SK-N-SH treated with all-trans-retinoic acid at 6 μM for 48 hours (cell line): ENCODE results near the gene ANKRD12.
"Not testable (repeated sequence)": the region's sequence is repeated elsewhere in the genome, so short reads cannot be mapped to it uniquely, and the experiment has no call there.

Experiments used
- ATAC-seq: fragments of 200-7000 bp; cut with Tn5 transposase; 3 replicates; pipeline ENCODE4 v1.9.1; 2020; ENCODE audit warnings: mild to moderate bottlenecking, moderate library complexity
- ARNTL ChIP-seq: fragments of 450-650 bp; formaldehyde crosslinking; IDR thresholded peaks from 2 replicates; pipeline ENCODE4 v1.5.0; 2020; ENCODE audit warnings: low read depth, mild to moderate bottlenecking, moderate library complexity, borderline replicate concordance
- BACH2 ChIP-seq: fragments of 250-450 bp; sonication (Bioruptor Pico); IDR thresholded peaks from 2 replicates; pipeline ENCODE4 v1.9.0; 2021; ENCODE audit warnings: mild to moderate bottlenecking, borderline replicate concordance
- CREB5 ChIP-seq: fragments of 250-450 bp; sonication (Bioruptor Pico); IDR thresholded peaks from 2 replicates; pipeline ENCODE4 v1.5.1; 2020; ENCODE audit warnings: low read depth, mild to moderate bottlenecking, moderate library complexity
- CSDC2 ChIP-seq: fragments of 250-450 bp; sonication (Bioruptor Pico); IDR thresholded peaks from 2 replicates; pipeline ENCODE4 v1.5.0; 2020; ENCODE audit warnings: mild to moderate bottlenecking, moderate library complexity
- ESRRG ChIP-seq: fragments of 250-450 bp; sonication (Bioruptor Pico); IDR thresholded peaks from 2 replicates; pipeline ENCODE4 v1.6.1; 2021; ENCODE audit warnings: mild to moderate bottlenecking
- GLIS3 ChIP-seq: fragments of 250-450 bp; sonication (Bioruptor Pico); IDR thresholded peaks from 2 replicates; pipeline ENCODE4 v1.5.0; 2020; ENCODE audit warnings: mild to moderate bottlenecking, moderate library complexity
- ISL1 ChIP-seq: fragments of 250-450 bp; sonication (Bioruptor Pico); IDR thresholded peaks from 2 replicates; pipeline ENCODE4 v2.1.2; 2022; ENCODE audit warnings: mild to moderate bottlenecking, moderate library complexity
- OSR1 ChIP-seq: fragments of 250-450 bp; sonication (Bioruptor Pico); IDR thresholded peaks from 2 replicates; pipeline ENCODE4 v1.8.0; 2022; ENCODE audit warnings: moderate library complexity, mild to moderate bottlenecking, inconsistent platforms
- PATZ1 ChIP-seq: fragments of 250-450 bp; sonication (Bioruptor Pico); IDR thresholded peaks from 2 replicates; pipeline ENCODE4 v1.8.0; 2020; ENCODE audit warnings: mild to moderate bottlenecking, moderate library complexity, borderline replicate concordance
- POU6F1 ChIP-seq: fragments of 250-450 bp; sonication (Bioruptor Pico); IDR thresholded peaks from 2 replicates; pipeline ENCODE4 v1.8.0; 2021; ENCODE audit warnings: low read depth, mild to moderate bottlenecking, moderate library complexity, borderline replicate concordance
- PPARA ChIP-seq: fragments of 250-450 bp; sonication (Bioruptor Pico); IDR thresholded peaks from 2 replicates; pipeline ENCODE4 v1.5.0; 2020; ENCODE audit warnings: mild to moderate bottlenecking, borderline replicate concordance
- RARB ChIP-seq: fragments of 250-450 bp; sonication (Bioruptor Pico); IDR thresholded peaks from 2 replicates; pipeline ENCODE4 v1.8.0; 2021; ENCODE audit warnings: mild to moderate bottlenecking, moderate library complexity
- SNAI2 ChIP-seq: fragments of 250-450 bp; sonication (Bioruptor Pico); IDR thresholded peaks from 2 replicates; pipeline ENCODE4 v1.5.0; 2020; ENCODE audit warnings: mild to moderate bottlenecking, moderate library complexity
- TCF4 ChIP-seq: fragments of 250-450 bp; sonication (Bioruptor Pico); IDR thresholded peaks from 2 replicates; pipeline ENCODE4 v1.8.0; 2021; ENCODE audit warnings: mild to moderate bottlenecking, moderate library complexity, borderline replicate concordance
- TOX ChIP-seq: fragments of 250-450 bp; sonication (Bioruptor Pico); IDR thresholded peaks from 2 replicates; pipeline ENCODE4 v1.8.0; 2021; ENCODE audit warnings: mild to moderate bottlenecking, moderate library complexity, borderline replicate concordance
- ZC3H10 ChIP-seq: fragments of 250-450 bp; sonication (Bioruptor Pico); IDR thresholded peaks from 2 replicates; pipeline ENCODE4 v1.5.1; 2021; ENCODE audit warnings: mild to moderate bottlenecking, moderate library complexity
- ZFP3 ChIP-seq: fragments of 250-450 bp; sonication (Bioruptor Pico); IDR thresholded peaks from 2 replicates; pipeline ENCODE4 v1.5.0; 2020; ENCODE audit warnings: mild to moderate bottlenecking, moderate library complexity
- ZFP30 ChIP-seq: fragments of 450-650 bp; formaldehyde crosslinking; IDR thresholded peaks from 2 replicates; pipeline ENCODE4 v1.5.0; 2022; ENCODE audit warnings: mild to moderate bottlenecking, moderate library complexity
- ZNF565 ChIP-seq: fragments of 450-650 bp; formaldehyde crosslinking; conservative IDR thresholded peaks from 2 replicates; pipeline ENCODE4 v1.5.0; 2020; ENCODE audit warnings: low read depth, mild to moderate bottlenecking, moderate library complexity
- ZNF70 ChIP-seq: fragments of 450-650 bp; formaldehyde crosslinking; IDR thresholded peaks from 2 replicates; pipeline ENCODE4 v1.5.0; 2020; ENCODE audit warnings: mild to moderate bottlenecking, moderate library complexity
- ZNF8 ChIP-seq: fragments of 450-650 bp; formaldehyde crosslinking; IDR thresholded peaks from 2 replicates; pipeline ENCODE4 v1.5.0; 2020; ENCODE audit warnings: mild to moderate bottlenecking, moderate library complexity
- TF ChIP-seq, protein P1 (sequence below): fragments of 250-450 bp; sonication (Bioruptor Pico); IDR thresholded peaks from 2 replicates; pipeline ENCODE4 v1.5.0; 2020; ENCODE audit warnings: mild to moderate bottlenecking, moderate library complexity
- TF ChIP-seq, protein P2 (sequence below): fragments of 250-450 bp; sonication (Bioruptor Pico); IDR thresholded peaks from 2 replicates; pipeline ENCODE4 v1.5.1; 2021; ENCODE audit warnings: mild to moderate bottlenecking, moderate library complexity

ANKRD12 gene

DNA sequence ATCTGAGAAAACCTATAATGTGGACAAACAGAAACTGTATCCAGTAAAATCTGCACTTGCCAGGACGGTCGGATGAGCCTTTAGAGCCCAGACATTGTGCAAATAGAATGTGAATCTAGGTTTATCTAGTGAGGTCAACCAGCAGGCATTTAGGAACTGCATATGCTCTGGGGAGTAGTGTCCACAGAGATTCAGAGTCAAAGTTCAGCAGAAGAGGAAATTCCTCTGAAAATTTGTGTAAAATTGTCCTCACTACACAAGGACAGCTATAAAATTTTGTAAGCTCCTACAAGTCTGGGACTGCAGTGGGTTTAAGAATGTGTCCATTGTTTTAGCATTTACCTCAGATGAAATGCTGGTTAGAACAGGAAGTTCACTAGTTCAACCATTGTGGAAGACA, 43.9 kb upstream of the ANKRD12 start (continued):
- TF ChIP-seq TOX = no peak
- TF ChIP-seq ZNF70 (CRISPR knock-in tag) = no peak
- TF ChIP-seq, all 23 proteins: peak for 0

GRCh38 chr18:9093109-9093508, 43.5 kb upstream of the ANKRD12 start:
- ATAC-seq = not testable (repeated sequence)

GRCh38 chr18:9094307-9095226, 42.0 kb upstream of the ANKRD12 start:
- no peak; the same call in 2 of the 3 replicates for ATAC-seq
- TF ChIP-seq TCF4 (CRISPR knock-in tag) = no peak
- TF ChIP-seq BACH2 (CRISPR knock-in tag) = no peak
- TF ChIP-seq, protein P1, sequence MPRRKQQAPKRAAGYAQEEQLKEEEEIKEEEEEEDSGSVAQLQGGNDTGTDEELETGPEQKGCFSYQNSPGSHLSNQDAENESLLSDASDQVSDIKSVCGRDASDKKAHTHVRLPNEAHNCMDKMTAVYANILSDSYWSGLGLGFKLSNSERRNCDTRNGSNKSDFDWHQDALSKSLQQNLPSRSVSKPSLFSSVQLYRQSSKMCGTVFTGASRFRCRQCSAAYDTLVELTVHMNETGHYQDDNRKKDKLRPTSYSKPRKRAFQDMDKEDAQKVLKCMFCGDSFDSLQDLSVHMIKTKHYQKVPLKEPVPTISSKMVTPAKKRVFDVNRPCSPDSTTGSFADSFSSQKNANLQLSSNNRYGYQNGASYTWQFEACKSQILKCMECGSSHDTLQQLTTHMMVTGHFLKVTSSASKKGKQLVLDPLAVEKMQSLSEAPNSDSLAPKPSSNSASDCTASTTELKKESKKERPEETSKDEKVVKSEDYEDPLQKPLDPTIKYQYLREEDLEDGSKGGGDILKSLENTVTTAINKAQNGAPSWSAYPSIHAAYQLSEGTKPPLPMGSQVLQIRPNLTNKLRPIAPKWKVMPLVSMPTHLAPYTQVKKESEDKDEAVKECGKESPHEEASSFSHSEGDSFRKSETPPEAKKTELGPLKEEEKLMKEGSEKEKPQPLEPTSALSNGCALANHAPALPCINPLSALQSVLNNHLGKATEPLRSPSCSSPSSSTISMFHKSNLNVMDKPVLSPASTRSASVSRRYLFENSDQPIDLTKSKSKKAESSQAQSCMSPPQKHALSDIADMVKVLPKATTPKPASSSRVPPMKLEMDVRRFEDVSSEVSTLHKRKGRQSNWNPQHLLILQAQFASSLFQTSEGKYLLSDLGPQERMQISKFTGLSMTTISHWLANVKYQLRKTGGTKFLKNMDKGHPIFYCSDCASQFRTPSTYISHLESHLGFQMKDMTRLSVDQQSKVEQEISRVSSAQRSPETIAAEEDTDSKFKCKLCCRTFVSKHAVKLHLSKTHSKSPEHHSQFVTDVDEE (CRISPR knock-in tag) = no peak
- no peak for TF ChIP-seq TOX
- no peak for TF ChIP-seq ARNTL
- no peak for TF ChIP-seq ZNF565
- TF ChIP-seq RARB = no peak
- TF ChIP-seq CSDC2 (CRISPR knock-in tag) = no peak
- TF ChIP-seq ZFP3 = no peak
- no peak for TF ChIP-seq SNAI2
- no peak for TF ChIP-seq ZFP30
- TF ChIP-seq CREB5 (CRISPR knock-in tag) = no peak
- TF ChIP-seq ZC3H10 = no peak
- TF ChIP-seq ESRRG (CRISPR knock-in tag) = no peak
- TF ChIP-seq OSR1 (CRISPR knock-in tag) = no peak
- TF ChIP-seq ISL1 = no peak
- TF ChIP-seq PATZ1 (CRISPR knock-in tag) = no peak
- no peak for TF ChIP-seq PPARA (CRISPR knock-in tag)
- no peak for TF ChIP-seq ZNF8 (CRISPR knock-in tag)
- TF ChIP-seq, protein P2, sequence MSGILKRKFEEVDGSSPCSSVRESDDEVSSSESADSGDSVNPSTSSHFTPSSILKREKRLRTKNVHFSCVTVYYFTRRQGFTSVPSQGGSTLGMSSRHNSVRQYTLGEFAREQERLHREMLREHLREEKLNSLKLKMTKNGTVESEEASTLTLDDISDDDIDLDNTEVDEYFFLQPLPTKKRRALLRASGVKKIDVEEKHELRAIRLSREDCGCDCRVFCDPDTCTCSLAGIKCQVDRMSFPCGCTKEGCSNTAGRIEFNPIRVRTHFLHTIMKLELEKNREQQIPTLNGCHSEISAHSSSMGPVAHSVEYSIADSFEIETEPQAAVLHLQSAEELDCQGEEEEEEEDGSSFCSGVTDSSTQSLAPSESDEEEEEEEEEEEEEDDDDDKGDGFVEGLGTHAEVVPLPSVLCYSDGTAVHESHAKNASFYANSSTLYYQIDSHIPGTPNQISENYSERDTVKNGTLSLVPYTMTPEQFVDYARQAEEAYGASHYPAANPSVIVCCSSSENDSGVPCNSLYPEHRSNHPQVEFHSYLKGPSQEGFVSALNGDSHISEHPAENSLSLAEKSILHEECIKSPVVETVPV (CRISPR knock-in tag) = no peak

DNA sequence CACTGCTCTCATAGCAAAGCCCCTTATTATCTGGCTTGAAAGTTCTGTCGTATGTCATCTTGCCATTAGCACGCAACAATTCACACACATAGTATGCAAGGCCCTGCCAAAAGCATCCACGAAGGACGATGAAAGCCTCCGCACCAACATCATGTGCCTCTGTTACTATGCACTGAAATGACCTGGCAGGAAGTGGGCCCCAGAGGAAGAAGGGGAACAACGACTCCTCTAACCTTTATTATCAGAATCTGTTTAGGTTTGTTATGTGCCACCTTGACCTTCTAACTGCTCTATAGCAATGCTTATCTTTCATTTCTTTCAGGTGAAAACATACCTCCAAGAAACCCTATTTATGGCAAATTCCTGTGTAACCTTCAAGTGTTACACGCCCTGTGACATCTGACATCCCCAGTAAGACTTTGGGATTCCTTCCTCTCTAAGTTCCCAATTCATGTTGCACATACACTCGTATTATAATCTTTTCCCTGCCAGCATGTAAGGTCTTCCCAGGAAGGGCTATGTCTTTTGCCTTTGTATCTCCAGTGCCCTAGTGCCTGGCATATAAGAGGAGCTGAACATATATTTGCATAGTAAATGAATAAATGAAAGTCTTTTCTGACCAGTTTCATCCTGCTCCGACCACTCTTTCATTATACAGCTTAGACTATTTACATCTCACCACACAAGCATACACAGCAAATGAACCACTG, 41.1 kb upstream of the ANKRD12 start:
- ATAC-seq = no peak
- TF ChIP-seq POU6F1 (CRISPR knock-in tag) (no peak), ZC3H10 (no peak), ISL1 (no peak), ZNF8 (CRISPR knock-in tag) (no peak), PATZ1 (CRISPR knock-in tag) (no peak), CREB5 (CRISPR knock-in tag) (no peak), OSR1 (CRISPR knock-in tag) (no peak), TOX (no peak), GLIS3 (CRISPR knock-in tag) (no peak), CSDC2 (CRISPR knock-in tag) (no peak), ZNF70 (CRISPR knock-in tag) (no peak), TCF4 (CRISPR knock-in tag) (no peak)
